IMR-90 (cell line): ENCODE results near the gene MYL2. TPM values are rescaled to one million over a fixed set of nuclear protein-coding genes. Genes with fewer than 3 reads are reported as not detected.

Experiments used
- ATAC-seq: fragments of 200-7000 bp; cut with Tn5 transposase; 2 replicates; pipeline ENCODE4 v1.9.1; 2020; ENCODE audit warnings: low read depth, mild to moderate bottlenecking, moderate library complexity
- BruUV-seq: library from RNA; stranded (reverse); fragments of 400-500 nt; replicated peaks from 2 replicates; lab custom pipeline; 2021; lab: Mats Ljungman, UMichigan
- CTCF ChIA-PET: fragments of 300-600 bp; formaldehyde crosslinking; extraction: SDS; loops from one replicate; lab custom pipeline; 2021; ENCODE audit warnings: antibody characterized with exemption; lab: Yijun Ruan, JAX
- POLR2A ChIA-PET: fragments of 300-600 bp; sonication (Branson Sonifier 250); formaldehyde crosslinking; loops from one replicate; lab custom pipeline; 2022; ENCODE audit warnings: antibody characterized with exemption; ENCODE audit not compliant: unreplicated experiment; lab: Charles Lee
- DNase-seq: peaks from one replicate; pipeline ENCODE4 v3.0.0; 2013
- H2AFZ ChIP-seq: replicated peaks from 2 replicates; pipeline ENCODE3; 2013; ENCODE audit warnings: low read length, mild to moderate bottlenecking; ENCODE audit not compliant: poor library complexity
- H2AK5ac ChIP-seq: 2 replicates; pipeline ENCODE4 v1.6.1; 2013; ENCODE audit warnings: low read depth, low read length, inconsistent platforms
- H2AK9ac ChIP-seq: replicated peaks from 2 replicates; pipeline ENCODE3; 2013; ENCODE audit warnings: mild to moderate bottlenecking, low read depth, low read length, moderate library complexity; ENCODE audit not compliant: poor library complexity
- H2BK120ac ChIP-seq: 2 replicates; pipeline ENCODE4 v1.6.1; 2013; ENCODE audit warnings: low read depth, low read length, inconsistent platforms
- H2BK15ac ChIP-seq: 3 replicates; pipeline ENCODE4 v1.6.1; 2013; ENCODE audit warnings: low read depth, low read length, inconsistent platforms
- H2BK20ac ChIP-seq: 2 replicates; pipeline ENCODE4 v1.6.1; 2013; ENCODE audit warnings: low read depth, mild to moderate bottlenecking, inconsistent platforms, low read length, moderate library complexity
- H2BK5ac ChIP-seq: 2 replicates; pipeline ENCODE4 v1.6.1; 2013; ENCODE audit warnings: mild to moderate bottlenecking, low read depth, low read length, inconsistent platforms; ENCODE audit not compliant: poor library complexity, severe bottlenecking
- H3K14ac ChIP-seq: replicated peaks from 2 replicates; pipeline ENCODE4 v1.6.1; 2013; ENCODE audit warnings: low read depth, low read length, inconsistent platforms
- H3K18ac ChIP-seq: 2 replicates; pipeline ENCODE4 v1.6.1; 2013; ENCODE audit warnings: low read depth, low read length, control low read depth
- H3K23ac ChIP-seq: 2 replicates; pipeline ENCODE4 v1.6.1; 2013; ENCODE audit warnings: low read depth, low read length, inconsistent platforms
- H3K27ac ChIP-seq: 2 replicates; pipeline ENCODE4 v1.5.1; 2013; ENCODE audit warnings: mild to moderate bottlenecking, control low read depth, low read length; ENCODE audit not compliant: insufficient read depth
- H3K27me3 ChIP-seq: 2 replicates; pipeline ENCODE4 v1.6.1; 2013; ENCODE audit warnings: low read length; ENCODE audit not compliant: control insufficient read depth, insufficient read depth
- H3K36me3 ChIP-seq: 2 replicates; pipeline ENCODE4 v1.6.1; 2013; ENCODE audit warnings: low read length, mixed read lengths; ENCODE audit not compliant: control insufficient read depth, insufficient read depth
- H3K4ac ChIP-seq: 2 replicates; pipeline ENCODE4 v1.6.1; 2013; ENCODE audit warnings: low read depth, low read length, inconsistent platforms
- H3K4me1 ChIP-seq: 2 replicates; pipeline ENCODE4 v1.6.1; 2013; ENCODE audit warnings: low read length, mixed read lengths; ENCODE audit not compliant: control insufficient read depth, insufficient read depth
- H3K4me2 ChIP-seq: 2 replicates; pipeline ENCODE4 v1.6.1; 2013; ENCODE audit warnings: low read depth, mild to moderate bottlenecking, control low read depth, low read length, moderate library complexity
- H3K4me3 ChIP-seq: 2 replicates; pipeline ENCODE4 v1.5.1; 2013; ENCODE audit warnings: low read depth, mild to moderate bottlenecking, control low read depth, low read length, moderate library complexity; ENCODE audit not compliant: insufficient read depth
- H3K56ac ChIP-seq: 2 replicates; pipeline ENCODE4 v1.6.1; 2013; ENCODE audit warnings: low read length, inconsistent platforms; ENCODE audit not compliant: insufficient read depth; ENCODE audit errors: extremely low read depth
- H3K79me1 ChIP-seq, 2 experiments: 2 replicates each; pipeline ENCODE4 v1.6.1; 2013; ENCODE audit warnings: low read length in 2 of 2, inconsistent platforms in 1 of 2, low read depth in 1 of 2
- H3K9ac ChIP-seq: 2 replicates; pipeline ENCODE4 v1.6.1; 2013; ENCODE audit warnings: low read depth, low read length, control low read depth
- H3K9me1 ChIP-seq: 2 replicates; pipeline ENCODE4 v1.6.1; 2013; ENCODE audit warnings: low read length, inconsistent platforms; ENCODE audit not compliant: insufficient read depth
- H3K9me3 ChIP-seq: 2 replicates; pipeline ENCODE4 v1.6.1; 2013; ENCODE audit warnings: low read length; ENCODE audit not compliant: control insufficient read depth, insufficient read depth
- H4K20me1 ChIP-seq: 2 replicates; pipeline ENCODE4 v1.6.1; 2013; ENCODE audit warnings: low read length, inconsistent platforms; ENCODE audit not compliant: insufficient read depth
- H4K5ac ChIP-seq: 2 replicates; pipeline ENCODE4 v1.6.1; 2013; ENCODE audit warnings: mild to moderate bottlenecking, low read depth, low read length, control low read depth
- H4K8ac ChIP-seq, 2 experiments: 2 replicates each; pipeline ENCODE4 v1.6.1; 2013; ENCODE audit warnings: low read depth in 2 of 2, low read length in 2 of 2, control low read depth in 1 of 2, inconsistent platforms in 1 of 2
- H4K91ac ChIP-seq: 2 replicates; pipeline ENCODE4 v1.6.1; 2013; ENCODE audit warnings: low read depth, low read length, inconsistent platforms; ENCODE audit not compliant: insufficient read depth
- CEBPB ChIP-seq: IDR thresholded peaks from 2 replicates; pipeline ENCODE4 v1.6.1; 2012; ENCODE audit warnings: low read depth, low read length, improper control_type of control experiment
- CHD1 ChIP-seq: IDR thresholded peaks from 2 replicates; pipeline ENCODE4 v1.6.1; 2012; ENCODE audit warnings: low read depth, low read length, improper control_type of control experiment
- CTCF ChIP-seq: conservative IDR thresholded peaks from 2 replicates; pipeline ENCODE4 v1.5.1; 2012; ENCODE audit warnings: mild to moderate bottlenecking, low read depth, low read length, improper control_type of control experiment
- ELK1 ChIP-seq: fragments of 150-350 bp; IDR thresholded peaks from 2 replicates; pipeline ENCODE4 v1.6.1; 2016; ENCODE audit warnings: low read depth, mild to moderate bottlenecking, low read length, moderate library complexity, borderline replicate concordance
- FOS ChIP-seq: fragments of 150-350 bp; IDR thresholded peaks from 2 replicates; pipeline ENCODE4 v1.6.1; 2016; ENCODE audit warnings: low read depth, low read length
- MAFK ChIP-seq: IDR thresholded peaks from 2 replicates; pipeline ENCODE4 v1.6.1; 2012; ENCODE audit warnings: low read depth, low read length, improper control_type of control experiment
- MAZ ChIP-seq: IDR thresholded peaks from 2 replicates; pipeline ENCODE4 v1.6.1; 2012; ENCODE audit warnings: low read depth, mild to moderate bottlenecking, low read length, improper control_type of control experiment, moderate library complexity, borderline replicate concordance
- MXI1 ChIP-seq: IDR thresholded peaks from 2 replicates; pipeline ENCODE4 v1.6.1; 2012; ENCODE audit warnings: low read depth, mild to moderate bottlenecking, low read length, moderate library complexity, borderline replicate concordance
- NFE2L2 ChIP-seq: fragments of 150-350 bp; IDR thresholded peaks from 2 replicates; pipeline ENCODE4 v1.6.1; 2016; ENCODE audit warnings: low read depth, mild to moderate bottlenecking, low read length
- RAD21 ChIP-seq: IDR thresholded peaks from 2 replicates; pipeline ENCODE4 v1.6.1; 2012; ENCODE audit warnings: low read length, improper control_type of control experiment
- RCOR1 ChIP-seq: IDR thresholded peaks from 2 replicates; pipeline ENCODE4 v1.6.1; 2012; ENCODE audit warnings: mild to moderate bottlenecking, low read length, improper control_type of control experiment; ENCODE audit not compliant: insufficient replicate concordance
- RFX5 ChIP-seq: IDR thresholded peaks from 2 replicates; pipeline ENCODE4 v1.8.0; 2012; ENCODE audit warnings: low read depth, mild to moderate bottlenecking, low read length, moderate library complexity
- USF2 ChIP-seq: fragments of 150-350 bp; IDR thresholded peaks from 2 replicates; pipeline ENCODE4 v1.6.1; 2017; ENCODE audit warnings: mild to moderate bottlenecking, antibody characterized with exemption, low read length, low read depth
- WGBS, 2 experiments: methylation state at CpG; one replicate each; pipeline versions ENCODE4 v1.1.5 to v1.1.7; 2013; ENCODE audit warnings: missing lambda C conversion rate in 2 of 2; ENCODE audit not compliant: insufficient read length in 1 of 2; ENCODE audit errors: extremely low coverage in 2 of 2; 5-methylcytosine and 5-hydroxymethylcytosine counted together
- dilution Hi-C: fragments of 300-500 bp; cut with HindIII; formaldehyde crosslinking; loops from one replicate; pipeline ENCODE4 v1.14.3; 2018; ENCODE audit warnings: low sequenced_read_pairs; ENCODE audit not compliant: unreplicated experiment
- in situ Hi-C: fragments of 300-500 bp; cut with MboI; formaldehyde crosslinking; loops from 3 replicates; pipeline ENCODE4 v1.14.3; 2019; ENCODE audit warnings: low sequenced_read_pairs, inconsistent platforms, mixed read lengths
- intact Hi-C: fragments of 100-400 bp; cut with micrococcal nuclease; formaldehyde crosslinking; loops from 2 replicates; pipeline ENCODE4 v1.10.0; 2022
- polyA plus RNA-seq, 3 experiments: library from polyadenylated mRNA; depleted of rRNA; stranded (reverse); fragments of >200 nt; gene quantifications; 2 replicates each; pipeline ENCODE4 v1.2.3, GENCODE V29; 2012; ENCODE audit warnings: low replicate concordance in 1 of 3
- total RNA-seq: library from RNA; depleted of rRNA; stranded (reverse); fragments of >200 nt; gene quantifications from 2 replicates; pipeline ENCODE4 v1.2.3, GENCODE V29; 2012

MYL2 gene
- total and polyA plus RNA-seq, 2 of the 4 experiments (the other 2 are of a cell fraction) = not detected

- TF ChIP-seq ELK1 = no peak
These were observed 16.2 kb upstream of the MYL2 start (continued) for GRCh38 chr12:110936367-110937103.

GRCh38 chr12:110935588-110935987, 15.2 kb upstream of the MYL2 start:
- Histone ChIP-seq H4K91ac (no peak overlapping the region), H2AK9ac (no peak overlapping the region), H2BK20ac (no peak overlapping the region), H3K18ac (no peak overlapping the region), H3K79me1 (no peaks in the 10 kb centered on the region), H2BK120ac (no peak overlapping the region), H3K36me3 (no peaks in the 10 kb centered on the region), H3K9me3 (no peaks in the 10 kb centered on the region), H3K23ac (no peak overlapping the region), H3K4me1 (no peaks in the 10 kb centered on the region), H4K5ac (no peak overlapping the region), H2BK5ac (no peak overlapping the region), H3K9ac (no peak overlapping the region), H3K4me2 (no peak overlapping the region), H2BK15ac (no peak overlapping the region), H3K56ac (no peak overlapping the region), H3K14ac (no peak overlapping the region), H3K27ac (no peak overlapping the region), H2AFZ (no peak overlapping the region), H3K4me3 (no peak overlapping the region), H3K4ac (no peak overlapping the region), H4K20me1 (no peaks in the 10 kb centered on the region), H3K27me3 (peaks cover 4% of the 10 kb centered on the region), H4K8ac (no peak overlapping the region), H2AK5ac (no peak overlapping the region), H3K9me1 (no peaks in the 10 kb centered on the region)
- no TSS peak for BruUV-seq
- ATAC-seq (no peak), DNase-seq (no peak)
- 80% methylated on average over 1 of the region's 4 CpGs; no CpG with 5 or more reads in 1 of the 2 experiments for whole genome bisulfite sequencing, 2 experiments
- intact Hi-C loops (no loop called here), in situ Hi-C loops (loop anchor here (10.0 kb wide), 1 partner anchor 379 kb away; no protein-coding TSS in a partner anchor), dilution Hi-C loops (no loop called here)
- CTCF ChIA-PET = interaction anchor here (0.7 kb wide), 1 partner anchor 9 kb away, joined by 3 read pairs; no protein-coding TSS in a partner anchor
- POLR2A ChIA-PET = no interaction called here
- TF ChIP-seq RFX5 (no peak), MAFK (no peak), MXI1 (no peak), MAZ (no peak), FOS (no peak), CHD1 (no peak), CEBPB (no peak), NFE2L2 (no peak), USF2 (no peak), RCOR1 (no peak), CTCF (no peak), RAD21 (no peak)
